Spleen (tissue), 7 donors: ENCODE measurements around the gene ZBTB7C.

ENCODE experiments used
- CTCF ChIP-seq, 11 experiments: fragments of 200-600 bp in 7 of 11; fragments of 450-650 bp in 4 of 11; sonication (generic) in 4 of 11; IDR thresholded peaks in 8 of 11; conservative IDR thresholded peaks in 3 of 11; 1 replicate in 7 of 11; 2 replicates in 4 of 11; pipeline versions ENCODE4 v1.4.0 to v1.8.0; 2016 to 2021; ENCODE audit warnings: antibody characterized with exemption in 11 of 11, inconsistent platforms in 4 of 11, mild to moderate bottlenecking in 1 of 11
- POLR2A ChIP-seq, 3 donors: fragments of 450-650 bp; IDR thresholded peaks; one replicate each; pipeline ENCODE4 v1.5.1; 2017; ENCODE audit warnings: antibody characterized with exemption in 3 of 3, mild to moderate bottlenecking in 1 of 3
- POLR2AphosphoS5 ChIP-seq, 3 donors: sonication (generic); formaldehyde crosslinking; IDR thresholded peaks; one replicate each; pipeline ENCODE4 v1.5.1; 2017; ENCODE audit warnings: antibody characterized with exemption in 3 of 3
- donor health status: DM: no; HTN: no; CAD: no; lungs with moderate emphysema.
- donor health status: DM: no; HTN: no; CAD: no.
- donor health status: DM: no; HTN: no; CAD: no.

GRCh38 chr18:48302736-48303135 is 106.4 kb downstream of the ZBTB7C start:
- TF ChIP-seq POLR2AphosphoS5 (IDR thresholded peaks at IDR 0.05): no peak
- no peak for TF ChIP-seq CTCF (IDR thresholded peaks at IDR 0.05 in 8 of 11, conservative IDR thresholded peaks at IDR 0.05 in 3 of 11)
- no peak for TF ChIP-seq POLR2A (IDR thresholded peaks at IDR 0.05)
